GM12891 (cell line): ENCODE results near the gene CYP2C8.

Experiments
- PAX5 ChIP-seq: IDR thresholded peaks from 2 replicates; pipeline ENCODE4 v1.6.1; 2011; ENCODE audit warnings: low read length, moderate library complexity, mild to moderate bottlenecking; ENCODE audit not compliant: insufficient read depth, severe bottlenecking
- POLR2A ChIP-seq: IDR thresholded peaks from 2 replicates; pipeline ENCODE4 v1.6.1; 2011; ENCODE audit warnings: low read depth, low read length, control low read depth
- POLR2AphosphoS5 ChIP-seq: IDR thresholded peaks from 2 replicates; pipeline ENCODE4 v1.6.1; 2011; ENCODE audit warnings: low read depth, low read length, control low read depth
- POU2F2 ChIP-seq: IDR thresholded peaks from 2 replicates; pipeline ENCODE4 v1.6.1; 2011; ENCODE audit warnings: low read depth, mild to moderate bottlenecking, control low read depth, low read length, moderate library complexity
- SPI1 ChIP-seq: IDR thresholded peaks from 2 replicates; pipeline ENCODE4 v1.6.1; 2011; ENCODE audit warnings: low read depth, low read length, control low read depth
- TAF1 ChIP-seq: IDR thresholded peaks from 2 replicates; pipeline ENCODE4 v1.6.1; 2011; ENCODE audit warnings: low read depth, low read length, control low read depth

DNA sequence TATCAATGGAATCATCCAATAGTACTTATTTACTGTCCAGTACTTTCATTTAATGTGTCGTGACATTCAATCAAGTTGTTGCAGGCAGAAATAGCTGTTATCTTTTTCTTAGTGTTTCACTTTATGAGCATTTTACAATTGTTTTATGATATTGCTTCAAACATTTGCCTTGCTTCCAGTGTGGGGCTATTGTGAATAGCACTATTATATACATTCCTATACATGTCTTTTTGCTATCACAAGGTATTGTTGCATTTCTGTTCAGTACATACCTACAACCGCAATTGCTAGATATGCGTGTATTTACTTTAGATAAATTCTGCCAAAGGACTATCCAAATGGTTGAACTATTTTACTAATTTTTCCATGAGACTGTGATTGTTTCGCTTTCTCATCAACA, 34.9 kb downstream of the CYP2C8 start:
- no peak for TF ChIP-seq POLR2AphosphoS5
- no peak for TF ChIP-seq POLR2A
- TF ChIP-seq TAF1, result no peak
- TF ChIP-seq SPI1, result no peak
- TF ChIP-seq POU2F2, result no peak
- TF ChIP-seq PAX5, result no peak
